Pancreas (tissue), 10 donors: ENCODE measurements around the gene SULF2. TPM values are rescaled to one million over a fixed set of nuclear protein-coding genes. Genes with fewer than 3 reads are reported as not detected.

ENCODE experiments used
- ATAC-seq, 4 donors: fragments of 200-7000 bp; cut with Tn5 transposase; one replicate each; pipeline versions ENCODE4 v1.8.0 to v1.9.1; 2020; ENCODE audit warnings: mild to moderate bottlenecking in 4 of 4, moderate library complexity in 4 of 4
- DNase-seq, 6 donors: peaks; one replicate each; pipeline ENCODE4 v3.0.0-alpha.2; 2020
- FAIRE-seq: peaks from 2 replicates; lab custom pipeline; 2012; peaks lifted over from hg19 to GRCh38; lab: Jason Lieb, UNC
- H3K27ac ChIP-seq, 4 donors: fragments of 200-600 bp; sonication (generic); 1 replicate in 3 of 4; 2 replicates in 1 of 4; pipeline versions ENCODE4 v1.5.0 to v1.8.0; 2020
- H3K27me3 ChIP-seq, 4 donors: fragments of 200-600 bp; one replicate each; pipeline ENCODE4 v1.8.0; 2021
- H3K36me3 ChIP-seq, 3 donors: fragments of 200-600 bp; sonication (generic) in 1 of 3; one replicate each; pipeline versions ENCODE4 v1.5.0 to v1.8.0; 2020 to 2021
- H3K4me1 ChIP-seq, 3 donors: fragments of 200-600 bp; one replicate each; pipeline ENCODE4 v1.8.0; 2021
- H3K4me3 ChIP-seq, 4 donors: fragments of 200-600 bp; sonication (generic) in 2 of 4; one replicate each; pipeline versions ENCODE4 v1.5.0 to v1.8.0; 2020 to 2021
- H3K9me3 ChIP-seq, 4 donors: fragments of 200-600 bp; one replicate each; pipeline ENCODE4 v1.8.0; 2021
- WGBS, 2 donors: extraction: QIAGEN DNeasy Blood & Tissue Kit; methylation state at CpG; one replicate each; pipeline ENCODE4 v1.1.7; 2013; 5-methylcytosine and 5-hydroxymethylcytosine counted together
- intact Hi-C, 3 donors: fragments of 100-400 bp; cut with DNase I; formaldehyde crosslinking; loops; one replicate each; pipeline versions ENCODE4 v1.11.1 to v1.14.2; 2022
- polyA plus RNA-seq, 2 donors: library from polyadenylated mRNA; stranded (reverse); fragments of 200-250 nt; gene quantifications; one replicate each; pipeline ENCODE4 v1.2.3, GENCODE V29; 2013
- total RNA-seq, 6 donors: library from RNA; stranded (reverse); fragmentation: NEBNext Ultra II Directional in 4 of 6; extraction: Animal tissue kit (Norgen Biotek cat#: 25700) in 4 of 6; gene quantifications; one replicate each; pipeline versions ENCODE4 v1.2.1 to v1.2.4, GENCODE V29; 2021 to 2023
- TF ChIP-seq, protein P1 (sequence below), 4 donors: fragments of 200-600 bp; sonication (generic) in 3 of 4; IDR thresholded peaks; one replicate each; pipeline versions ENCODE4 v1.5.0 to v1.8.0; 2021; ENCODE audit warnings: antibody characterized with exemption in 4 of 4
- donor health status: healthy with polysubstance abuse.
- donor health status: DM: no; HTN: no; CAD: no; lungs with moderate emphysema.
- donor health status: DM: no; HTN: no; CAD: no.
- donor health status: control.
- donor health status: control.
- donor health status: Bipolar disorder and iron deficiency.
- donor health status: DM: yes; HTN: yes; CAD: no.
- donor health status: DM: no; HTN: no; CAD: no.
- donor health status: DM: no; HTN: no; CAD: no.
- donor health status: DM: yes; HTN: yes; CAD: no.

SULF2 gene
- total and polyA plus RNA-seq, 8 donors, result 4.5 to 41.7 (median 9.2) TPM

DNA sequence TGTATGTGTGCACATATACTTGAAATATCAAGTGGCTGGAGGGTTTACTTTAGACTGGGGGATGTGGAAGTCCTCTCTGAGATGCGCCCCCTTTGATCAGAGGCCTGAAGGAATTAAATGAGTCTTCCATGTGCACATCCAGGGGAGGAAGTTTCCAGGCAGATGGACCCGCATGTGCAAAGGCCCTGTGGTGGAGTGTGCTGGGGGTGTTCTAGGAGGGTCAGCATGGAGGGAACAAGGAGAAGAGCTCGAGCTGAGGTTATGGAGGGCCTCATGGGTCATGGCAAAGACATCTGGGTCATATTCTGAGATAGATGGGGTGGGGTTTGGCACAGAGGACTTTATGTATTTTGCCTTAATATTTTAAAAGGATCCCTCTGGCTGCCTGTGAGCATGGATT is 17.7 kb upstream of the SULF2 start:
- Histone ChIP-seq H3K27me3 (peaks cover 0 to under 1% (median 0%) of the 10 kb centered on the region in 4 donors), H3K9me3 (no peaks in the 10 kb centered on the region), H3K4me3 (no peak overlapping the region), H3K4me1 (no peaks in the 10 kb centered on the region), H3K27ac (no peak overlapping the region), H3K36me3 (no peaks in the 10 kb centered on the region)
- TF ChIP-seq, protein P1, sequence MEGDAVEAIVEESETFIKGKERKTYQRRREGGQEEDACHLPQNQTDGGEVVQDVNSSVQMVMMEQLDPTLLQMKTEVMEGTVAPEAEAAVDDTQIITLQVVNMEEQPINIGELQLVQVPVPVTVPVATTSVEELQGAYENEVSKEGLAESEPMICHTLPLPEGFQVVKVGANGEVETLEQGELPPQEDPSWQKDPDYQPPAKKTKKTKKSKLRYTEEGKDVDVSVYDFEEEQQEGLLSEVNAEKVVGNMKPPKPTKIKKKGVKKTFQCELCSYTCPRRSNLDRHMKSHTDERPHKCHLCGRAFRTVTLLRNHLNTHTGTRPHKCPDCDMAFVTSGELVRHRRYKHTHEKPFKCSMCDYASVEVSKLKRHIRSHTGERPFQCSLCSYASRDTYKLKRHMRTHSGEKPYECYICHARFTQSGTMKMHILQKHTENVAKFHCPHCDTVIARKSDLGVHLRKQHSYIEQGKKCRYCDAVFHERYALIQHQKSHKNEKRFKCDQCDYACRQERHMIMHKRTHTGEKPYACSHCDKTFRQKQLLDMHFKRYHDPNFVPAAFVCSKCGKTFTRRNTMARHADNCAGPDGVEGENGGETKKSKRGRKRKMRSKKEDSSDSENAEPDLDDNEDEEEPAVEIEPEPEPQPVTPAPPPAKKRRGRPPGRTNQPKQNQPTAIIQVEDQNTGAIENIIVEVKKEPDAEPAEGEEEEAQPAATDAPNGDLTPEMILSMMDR (IDR thresholded peaks at IDR 0.05), result no peak
- DNase-seq, result no peak
- 81 to 82% methylated on average over 3 of the region's 3 CpGs for WGBS, 2 donors
- no peak for ATAC-seq
- FAIRE-seq, result no peak
- intact Hi-C loops, result no loop called here

DNA sequence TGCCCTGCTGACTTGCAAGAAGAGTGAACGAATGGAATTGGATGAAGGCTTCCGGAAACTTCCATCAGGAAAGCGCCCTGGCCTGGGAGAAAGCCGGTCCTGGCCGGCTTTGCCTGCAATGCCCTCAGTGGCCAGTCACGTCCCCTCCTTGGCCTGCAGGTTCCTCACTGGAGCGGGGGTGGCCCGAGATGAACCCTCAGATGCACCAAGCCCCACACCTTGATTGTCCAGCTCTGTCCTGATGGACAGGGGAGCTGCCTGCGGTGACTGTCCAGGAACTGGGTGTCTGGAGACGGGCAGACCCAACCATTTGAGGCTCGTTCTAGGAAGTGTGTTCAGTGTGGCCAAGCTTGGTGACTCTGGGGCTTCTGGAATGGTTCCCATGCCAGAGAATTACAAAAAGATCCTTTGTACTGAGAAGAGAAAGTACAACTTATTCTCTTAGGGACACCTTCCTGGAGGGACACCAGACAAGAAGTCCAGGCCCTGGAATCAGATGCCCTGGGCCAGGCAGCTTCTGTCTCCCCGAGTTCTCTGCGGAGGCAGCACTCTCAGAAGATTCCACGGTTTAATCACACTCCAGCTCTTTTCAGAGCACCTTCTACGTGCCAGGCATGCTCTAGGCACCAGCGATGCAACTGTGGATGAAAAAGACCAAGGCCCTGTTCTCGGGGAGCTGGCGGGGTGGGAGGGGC is 17.1 kb upstream of the SULF2 start:
- Histone ChIP-seq H3K36me3 (no peaks in the 10 kb centered on the region), H3K27ac (no peak overlapping the region), H3K4me1 (no peaks in the 10 kb centered on the region), H3K27me3 (no peaks in the 10 kb centered on the region), H3K9me3 (no peaks in the 10 kb centered on the region), H3K4me3 (no peak overlapping the region)
- 76 to 82% methylated on average over 18 of the region's 18 CpGs for WGBS, 2 donors
- no peak for FAIRE-seq
- ATAC-seq, result no peak
- intact Hi-C loops, result no loop called here
- TF ChIP-seq, protein P1 (IDR thresholded peaks at IDR 0.05), result no peak
- no peak for DNase-seq

DNA sequence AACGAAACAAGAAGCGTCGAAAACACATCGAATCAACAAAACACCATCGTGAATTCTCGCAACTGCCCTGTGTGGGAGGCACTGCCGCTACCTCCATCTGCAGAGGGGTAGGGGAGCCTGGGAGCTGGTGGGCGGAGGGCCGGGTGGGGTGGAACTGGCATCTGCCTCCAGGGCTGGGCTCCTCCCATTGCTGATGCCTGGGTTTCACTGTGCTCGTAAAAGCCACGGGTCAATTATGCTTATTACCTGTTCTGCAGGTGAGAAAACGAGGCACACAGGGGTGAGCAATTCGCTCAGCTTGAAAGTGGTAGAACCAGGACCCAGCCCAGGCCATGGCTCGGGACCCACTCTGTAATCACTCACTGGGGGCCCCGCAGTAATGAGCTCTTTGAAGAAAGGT is 16.5 kb upstream of the SULF2 start:
- intact Hi-C loops, result no loop called here
- DNase-seq (no peak), FAIRE-seq (no peak), ATAC-seq (no peak)
- Histone ChIP-seq H3K36me3 (no peaks in the 10 kb centered on the region), H3K4me3 (no peak overlapping the region), H3K4me1 (no peaks in the 10 kb centered on the region), H3K9me3 (no peaks in the 10 kb centered on the region), H3K27me3 (no peaks in the 10 kb centered on the region), H3K27ac (no peak overlapping the region)
- WGBS, 2 donors, result 63 to 66% methylated on average over 15 of the region's 15 CpGs
- TF ChIP-seq, protein P1 (IDR thresholded peaks at IDR 0.05), result no peak

DNA sequence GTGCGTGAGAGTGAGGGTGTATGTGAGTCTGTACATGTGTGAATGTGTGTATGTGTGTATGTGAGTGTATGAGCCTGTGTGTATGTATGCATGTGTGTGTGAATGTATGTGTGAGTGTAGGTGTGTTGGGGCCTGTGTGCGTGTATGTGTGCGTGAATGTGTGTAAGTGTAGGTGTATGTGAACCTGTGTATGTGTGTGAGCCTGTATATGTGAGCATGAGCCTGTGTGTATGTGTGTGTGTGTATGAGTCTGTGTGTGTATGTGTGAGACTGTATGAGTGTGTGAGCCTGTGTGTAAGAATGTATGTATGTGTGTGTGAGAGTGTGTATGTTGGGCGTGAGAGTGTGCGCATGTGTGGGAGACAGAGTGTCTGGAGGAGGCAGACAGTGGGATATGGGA is 15.8 kb upstream of the SULF2 start:
- no peak for FAIRE-seq
- 87 to 88% methylated on average over 5 of the region's 5 CpGs for WGBS, 2 donors
- no peak for ATAC-seq

DNA sequence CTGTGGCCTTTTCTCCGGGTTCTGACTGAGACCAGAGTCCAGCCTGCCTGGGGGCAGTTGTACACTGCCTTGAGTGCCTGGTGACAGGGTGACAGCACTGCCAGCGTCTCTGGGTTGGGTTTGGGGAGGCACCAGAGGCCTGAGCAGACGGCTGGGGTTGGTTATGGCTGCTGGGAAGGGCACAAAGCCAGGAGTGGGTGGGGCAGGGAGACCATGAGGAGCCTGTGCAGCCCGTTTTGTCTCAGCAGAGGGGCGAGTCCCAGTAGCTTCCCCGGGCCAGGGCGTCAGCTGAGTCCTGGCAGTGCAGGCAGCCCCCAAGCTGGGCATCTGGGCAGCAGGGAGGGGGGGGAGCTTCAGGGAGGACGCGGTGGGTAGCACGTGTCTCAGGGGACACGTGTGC is 15.3 kb upstream of the SULF2 start:
- 61 to 64% methylated on average over 11 of the region's 11 CpGs for WGBS, 2 donors
- no peak overlapping the region for H3K4me3 ChIP-seq
- FAIRE-seq, result no peak
- H3K27ac ChIP-seq, result no peak overlapping the region
- ATAC-seq, result no peak
- TF ChIP-seq, protein P1 (IDR thresholded peaks at IDR 0.05), result no peak
- intact Hi-C loops, result no loop called here
- H3K36me3 ChIP-seq, result no peaks in the 10 kb centered on the region
- no peaks in the 10 kb centered on the region for H3K9me3 ChIP-seq
- H3K4me1 ChIP-seq, result no peaks in the 10 kb centered on the region
- no peaks in the 10 kb centered on the region for H3K27me3 ChIP-seq
- DNase-seq, result no peak

More for the DNA sequence above, 15.8 kb upstream of the SULF2 start:
- no peaks in the 10 kb centered on the region for H3K9me3 ChIP-seq
- no peaks in the 10 kb centered on the region for H3K27me3 ChIP-seq
- no peaks in the 10 kb centered on the region for H3K36me3 ChIP-seq
- H3K4me1 ChIP-seq, result no peaks in the 10 kb centered on the region
- TF ChIP-seq, protein P1 (IDR thresholded peaks at IDR 0.05), result no peak
- no peak for DNase-seq
- H3K27ac ChIP-seq, result no peak overlapping the region
- no peak overlapping the region for H3K4me3 ChIP-seq
- intact Hi-C loops, result no loop called here
